Mammary epithelial cell (primary cell): ENCODE data around the gene LIPK.

ENCODE experiments used
- EZH2 ChIP-seq: IDR thresholded peaks from 2 replicates; pipeline ENCODE4 v1.6.1; 2012; ENCODE audit warnings: low read length, inconsistent platforms, borderline replicate concordance
- TF ChIP-seq, protein P1 (sequence below), 2 donors: IDR thresholded peaks in 1 of 2; conservative IDR thresholded peaks in 1 of 2; 2 replicates each; pipeline ENCODE4 v1.5.1; 2011 to 2012; ENCODE audit warnings: inconsistent platforms in 2 of 2, low read length in 2 of 2, mild to moderate bottlenecking in 2 of 2, control low read depth in 1 of 2, low read depth in 1 of 2; ENCODE audit not compliant: insufficient read depth in 1 of 2; ENCODE audit errors: extremely low read depth in 1 of 2

DNA sequence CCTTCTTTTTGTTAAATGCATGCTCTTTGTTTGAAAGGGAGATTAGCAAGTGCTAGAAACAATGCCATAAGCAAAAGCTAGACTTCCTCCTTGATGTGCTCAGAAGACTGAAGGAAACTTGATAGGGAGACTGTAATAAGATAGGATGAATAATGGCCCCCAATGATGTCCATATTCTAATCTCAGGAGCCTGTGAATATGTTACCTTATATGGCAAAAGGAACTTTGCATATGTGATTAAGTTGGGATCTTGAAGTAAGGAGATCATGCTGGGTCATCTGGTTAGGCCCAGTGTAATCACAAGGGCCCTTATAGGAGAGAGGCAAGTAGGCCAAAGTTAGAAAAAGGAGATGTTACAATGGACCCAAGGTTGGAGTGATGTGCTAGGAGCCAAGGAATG, 82.9 kb downstream of the LIPK start:
- TF ChIP-seq, protein P1, sequence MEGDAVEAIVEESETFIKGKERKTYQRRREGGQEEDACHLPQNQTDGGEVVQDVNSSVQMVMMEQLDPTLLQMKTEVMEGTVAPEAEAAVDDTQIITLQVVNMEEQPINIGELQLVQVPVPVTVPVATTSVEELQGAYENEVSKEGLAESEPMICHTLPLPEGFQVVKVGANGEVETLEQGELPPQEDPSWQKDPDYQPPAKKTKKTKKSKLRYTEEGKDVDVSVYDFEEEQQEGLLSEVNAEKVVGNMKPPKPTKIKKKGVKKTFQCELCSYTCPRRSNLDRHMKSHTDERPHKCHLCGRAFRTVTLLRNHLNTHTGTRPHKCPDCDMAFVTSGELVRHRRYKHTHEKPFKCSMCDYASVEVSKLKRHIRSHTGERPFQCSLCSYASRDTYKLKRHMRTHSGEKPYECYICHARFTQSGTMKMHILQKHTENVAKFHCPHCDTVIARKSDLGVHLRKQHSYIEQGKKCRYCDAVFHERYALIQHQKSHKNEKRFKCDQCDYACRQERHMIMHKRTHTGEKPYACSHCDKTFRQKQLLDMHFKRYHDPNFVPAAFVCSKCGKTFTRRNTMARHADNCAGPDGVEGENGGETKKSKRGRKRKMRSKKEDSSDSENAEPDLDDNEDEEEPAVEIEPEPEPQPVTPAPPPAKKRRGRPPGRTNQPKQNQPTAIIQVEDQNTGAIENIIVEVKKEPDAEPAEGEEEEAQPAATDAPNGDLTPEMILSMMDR (conservative IDR thresholded peaks at IDR 0.05 in 1 of 2, IDR thresholded peaks at IDR 0.05 in 1 of 2; ENCODE audit: extremely low read depth in 1 of 2, insufficient read depth in 1 of 2, low read depth in 1 of 2, low read length in 2 of 2): no peak
- TF ChIP-seq EZH2: no peak
